Endothelial cell of umbilical vein (primary cell): ENCODE measurements around the gene DCAF6. TPM values are rescaled to one million over a fixed set of nuclear protein-coding genes. Genes with fewer than 3 reads are reported as not detected.

Source experiments
- BruUV-seq: library from RNA; stranded (reverse); fragments of 400-500 nt; replicated peaks from 2 replicates; lab custom pipeline; 2021; lab: Mats Ljungman, UMichigan
- CTCF ChIA-PET: fragments of 300-600, 350-600 bp; sonication (Branson Sonifier 250); formaldehyde crosslinking; loops from one replicate; lab custom pipeline; 2021; ENCODE audit warnings: antibody characterized with exemption, inconsistent platforms; lab: Charles Lee
- POLR2A ChIA-PET: fragments of 300-600, 350-600 bp; sonication (Branson Sonifier 250); formaldehyde crosslinking; loops from one replicate; lab custom pipeline; 2021; ENCODE audit warnings: antibody characterized with exemption, inconsistent platforms; lab: Charles Lee
- DNase-seq: peaks from one replicate; pipeline ENCODE4 v3.0.0-alpha.2; 2011; ENCODE audit warnings: low read depth, low spot score
- FAIRE-seq: peaks from 2 replicates; lab custom pipeline; 2011; peaks lifted over from hg19 to GRCh38; lab: Jason Lieb, UNC
- H2AFZ ChIP-seq: 2 replicates; pipeline ENCODE4 v1.6.0; 2012; ENCODE audit warnings: low read depth, low read length, control low read depth, inconsistent platforms
- H3K27ac ChIP-seq: 2 replicates; pipeline ENCODE4 v1.5.1; 2011; ENCODE audit warnings: low read depth, mild to moderate bottlenecking, control low read depth, low read length, moderate library complexity; ENCODE audit not compliant: insufficient read depth
- H3K27me3 ChIP-seq, 2 experiments: 2 replicates each; pipeline versions ENCODE4 v1.6.0 to v1.6.1; 2011; ENCODE audit warnings: low read length in 2 of 2, mixed read lengths in 1 of 2; ENCODE audit not compliant: control insufficient read depth in 2 of 2, insufficient read depth in 2 of 2
- H3K36me3 ChIP-seq, 2 experiments: 2 replicates in 1 of 2; 3 replicates in 1 of 2; pipeline ENCODE4 v1.5.1; 2011; ENCODE audit warnings: low read length in 2 of 2, mild to moderate bottlenecking in 1 of 2, moderate library complexity in 1 of 2; ENCODE audit not compliant: control insufficient read depth in 2 of 2, insufficient read depth in 2 of 2; ENCODE audit errors: extremely low read depth in 1 of 2
- H3K4me1 ChIP-seq: 3 replicates; pipeline ENCODE4 v1.5.1; 2011; ENCODE audit warnings: mild to moderate bottlenecking, low read length; ENCODE audit not compliant: control insufficient read depth, insufficient read depth; ENCODE audit errors: extremely low read depth
- H3K4me2 ChIP-seq: 2 replicates; pipeline ENCODE4 v1.6.1; 2011; ENCODE audit warnings: low read length, control low read depth, mixed read lengths; ENCODE audit not compliant: insufficient read depth
- H3K4me3 ChIP-seq, 3 experiments: fragments of 200-600 bp in 1 of 3; sonication (generic), shearing (Covaris generic) in 1 of 3; replicated peaks in 1 of 3; 2 replicates each; pipeline ENCODE4 v1.5.1; 2011 to 2016; ENCODE audit warnings: control low read depth in 3 of 3, low read length in 3 of 3, mild to moderate bottlenecking in 2 of 3, inconsistent platforms in 1 of 3, low read depth in 1 of 3, moderate library complexity in 1 of 3; ENCODE audit not compliant: insufficient read depth in 1 of 3
- H3K79me2 ChIP-seq: 2 replicates; pipeline ENCODE4 v1.6.0; 2012; ENCODE audit warnings: low read length, inconsistent platforms; ENCODE audit not compliant: control insufficient read depth, insufficient read depth
- H3K9ac ChIP-seq: replicated peaks from 2 replicates; pipeline ENCODE3; 2011; ENCODE audit warnings: low read length, control low read depth; ENCODE audit not compliant: insufficient read depth; ENCODE audit errors: extremely low read depth
- H3K9me1 ChIP-seq: replicated peaks from 3 replicates; pipeline ENCODE4 v1.6.0; 2011; ENCODE audit warnings: mild to moderate bottlenecking, low read length; ENCODE audit not compliant: control insufficient read depth, insufficient read depth; ENCODE audit errors: extremely low read depth
- H3K9me3 ChIP-seq: replicated peaks from 2 replicates; pipeline ENCODE4 v1.5.1; 2012; ENCODE audit warnings: low read length, inconsistent platforms; ENCODE audit not compliant: control insufficient read depth, insufficient read depth
- H4K20me1 ChIP-seq: replicated peaks from 2 replicates; pipeline ENCODE3; 2011; ENCODE audit warnings: mild to moderate bottlenecking, low read length; ENCODE audit not compliant: control insufficient read depth, insufficient read depth; ENCODE audit errors: extremely low read depth
- EZH2 ChIP-seq: IDR thresholded peaks from 2 replicates; pipeline ENCODE4 v1.6.1; 2012; ENCODE audit warnings: borderline replicate concordance, low read depth, mild to moderate bottlenecking, moderate library complexity, low read length, inconsistent platforms; ENCODE audit not compliant: severe bottlenecking
- FOS ChIP-seq: IDR thresholded peaks from 2 replicates; pipeline ENCODE4 v1.6.1; 2011; ENCODE audit warnings: mild to moderate bottlenecking, low read length, moderate library complexity, borderline replicate concordance; ENCODE audit not compliant: insufficient read depth
- GATA2 ChIP-seq: IDR thresholded peaks from 2 replicates; pipeline ENCODE4 v1.7.0; 2011; ENCODE audit warnings: low read depth, mild to moderate bottlenecking, moderate library complexity, mixed read lengths, low read length; ENCODE audit not compliant: insufficient read length, insufficient read depth
- JUN ChIP-seq: IDR thresholded peaks from 2 replicates; pipeline ENCODE4 v1.6.1; 2011; ENCODE audit warnings: borderline replicate concordance, low read depth; ENCODE audit not compliant: insufficient read length, insufficient read depth
- MYC ChIP-seq: IDR thresholded peaks from one replicate; pipeline ENCODE4 v1.6.1; 2011; ENCODE audit warnings: mild to moderate bottlenecking, low read depth, low read length
- POLR2A ChIP-seq: IDR thresholded peaks from 2 replicates; pipeline ENCODE4 v1.6.1; 2012; ENCODE audit warnings: low read depth, mild to moderate bottlenecking, control low read depth, low read length
- POLR2AphosphoS5 ChIP-seq: IDR thresholded peaks from 2 replicates; pipeline ENCODE4 v1.6.1; 2012; ENCODE audit warnings: low read depth, mild to moderate bottlenecking, control low read depth, low read length, moderate library complexity; ENCODE audit not compliant: insufficient read depth
- dilution Hi-C: fragments of 300-500 bp; cut with MboI; formaldehyde crosslinking; loops from one replicate; pipeline ENCODE4 v1.15.0; 2019; ENCODE audit warnings: low sequenced_read_pairs; ENCODE audit not compliant: extremely low pct_ligation_motif_present
- intact Hi-C: fragments of 100-400 bp; cut with micrococcal nuclease; formaldehyde crosslinking; loops from one replicate; pipeline ENCODE4 v1.10.0; 2022
- polyA plus RNA-seq, 4 experiments: library from polyadenylated mRNA; depleted of rRNA in 3 of 4; stranded (reverse) in 3 of 4; unstranded in 1 of 4; fragments of >200 nt; gene quantifications; 2 replicates each; pipeline versions ENCODE4 v1.2.1 to v1.2.3, GENCODE V29; 2011 to 2012; ENCODE audit warnings: missing spikeins in 1 of 4
- total RNA-seq: library from RNA; stranded (reverse); gene quantifications from 2 replicates; pipeline ENCODE4 v1.2.3, GENCODE V29; 2021
- TF ChIP-seq, protein P1 (sequence below): IDR thresholded peaks from 2 replicates; pipeline ENCODE4 v1.6.1; 2011; ENCODE audit not compliant: insufficient read depth, insufficient read length
- TF ChIP-seq, protein P2 (sequence below), 2 donors: IDR thresholded peaks; 1 replicate in 1 of 2; 2 replicates in 1 of 2; pipeline ENCODE4 v1.5.1; 2011; ENCODE audit warnings: low read length in 2 of 2, mild to moderate bottlenecking in 2 of 2, moderate library complexity in 2 of 2, control low read depth in 1 of 2, inconsistent platforms in 1 of 2, low read depth in 1 of 2; ENCODE audit not compliant: insufficient read depth in 1 of 2; ENCODE audit errors: extremely low read depth in 1 of 2

Gene DCAF6
- total and polyA plus RNA-seq, 2 donors (not counting 3 experiments of a cell fraction or from before 2014, with no cell fraction given): 28.6 to 39.4 TPM

DNA sequence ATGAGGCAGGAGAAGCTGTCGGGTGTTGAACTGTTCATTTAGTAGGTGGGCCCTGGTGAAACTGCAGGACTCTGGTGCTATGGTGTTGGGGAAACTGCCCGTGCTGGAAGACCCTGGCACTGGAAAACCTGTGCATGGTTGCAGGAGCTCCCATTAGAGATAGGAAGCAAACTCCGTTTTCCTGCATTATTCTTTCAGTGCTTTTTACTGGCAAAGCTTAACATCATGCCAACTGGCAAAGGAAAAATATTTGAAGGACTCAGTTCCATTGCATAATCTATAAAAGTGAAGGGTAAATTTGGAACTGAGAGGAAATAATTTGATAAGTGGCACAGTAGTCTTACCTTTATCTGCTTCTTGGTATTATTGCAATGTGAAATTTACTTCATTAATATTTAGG is 32.1 kb downstream of the DCAF6 start:
- Histone ChIP-seq H3K79me2 (no peaks in the 10 kb centered on the region), H3K9ac (no peak overlapping the region), H3K9me3 (no peaks in the 10 kb centered on the region), H3K4me2 (no peak overlapping the region), H3K27me3 (no peaks in the 10 kb centered on the region), H3K27ac (no peak overlapping the region), H3K4me3 (no peak overlapping the region), H3K9me1 (no peaks in the 10 kb centered on the region), H3K4me1 (peaks cover 17% of the 10 kb centered on the region), H3K36me3 (no peaks in the 10 kb centered on the region), H2AFZ (no peak overlapping the region), H4K20me1 (peaks cover 3% of the 10 kb centered on the region)
- ChIA-PET CTCF (no interaction called here), POLR2A (no interaction called here)
- FAIRE-seq (no peak), DNase-seq (no peak)
- TF ChIP-seq, protein P1, sequence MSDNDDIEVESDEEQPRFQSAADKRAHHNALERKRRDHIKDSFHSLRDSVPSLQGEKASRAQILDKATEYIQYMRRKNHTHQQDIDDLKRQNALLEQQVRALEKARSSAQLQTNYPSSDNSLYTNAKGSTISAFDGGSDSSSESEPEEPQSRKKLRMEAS: no peak
- no peak for TF ChIP-seq POLR2A
- no peak for TF ChIP-seq JUN
- TF ChIP-seq POLR2AphosphoS5: no peak
- no peak for TF ChIP-seq FOS
- TF ChIP-seq, protein P2, sequence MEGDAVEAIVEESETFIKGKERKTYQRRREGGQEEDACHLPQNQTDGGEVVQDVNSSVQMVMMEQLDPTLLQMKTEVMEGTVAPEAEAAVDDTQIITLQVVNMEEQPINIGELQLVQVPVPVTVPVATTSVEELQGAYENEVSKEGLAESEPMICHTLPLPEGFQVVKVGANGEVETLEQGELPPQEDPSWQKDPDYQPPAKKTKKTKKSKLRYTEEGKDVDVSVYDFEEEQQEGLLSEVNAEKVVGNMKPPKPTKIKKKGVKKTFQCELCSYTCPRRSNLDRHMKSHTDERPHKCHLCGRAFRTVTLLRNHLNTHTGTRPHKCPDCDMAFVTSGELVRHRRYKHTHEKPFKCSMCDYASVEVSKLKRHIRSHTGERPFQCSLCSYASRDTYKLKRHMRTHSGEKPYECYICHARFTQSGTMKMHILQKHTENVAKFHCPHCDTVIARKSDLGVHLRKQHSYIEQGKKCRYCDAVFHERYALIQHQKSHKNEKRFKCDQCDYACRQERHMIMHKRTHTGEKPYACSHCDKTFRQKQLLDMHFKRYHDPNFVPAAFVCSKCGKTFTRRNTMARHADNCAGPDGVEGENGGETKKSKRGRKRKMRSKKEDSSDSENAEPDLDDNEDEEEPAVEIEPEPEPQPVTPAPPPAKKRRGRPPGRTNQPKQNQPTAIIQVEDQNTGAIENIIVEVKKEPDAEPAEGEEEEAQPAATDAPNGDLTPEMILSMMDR (IDR thresholded peaks at IDR 0.05; ENCODE audit: extremely low read depth in 1 of 2, insufficient read depth in 1 of 2, low read depth in 1 of 2, low read length in 2 of 2): no peak
- no peak for TF ChIP-seq EZH2
- no peak for TF ChIP-seq GATA2
- no peak for TF ChIP-seq MYC
- dilution Hi-C loops (no loop called here), intact Hi-C loops (loop anchor here (10.0 kb wide), 1 partner anchor 414 kb away; the partner anchor contains the start of gene CREG1)
- no TSS peak for BruUV-seq
